NCI-H748 treated with DMSO at 0.1 percent for 48 hours (cell line): ENCODE measurements around the gene PTPRR.

Experiments
- DNase-seq: peaks from one replicate; lab custom pipeline; 2025; lab: John Stamatoyannopoulos, UW

The PTPRR gene

GRCh38 chr12:70910666-70911065, 9.9 kb downstream of the PTPRR start:
- no peak for DNase-seq

- DNase-seq = no peak
Measured at GRCh38 chr12:70908978-70909377, 11.6 kb downstream of the PTPRR start.

DNA sequence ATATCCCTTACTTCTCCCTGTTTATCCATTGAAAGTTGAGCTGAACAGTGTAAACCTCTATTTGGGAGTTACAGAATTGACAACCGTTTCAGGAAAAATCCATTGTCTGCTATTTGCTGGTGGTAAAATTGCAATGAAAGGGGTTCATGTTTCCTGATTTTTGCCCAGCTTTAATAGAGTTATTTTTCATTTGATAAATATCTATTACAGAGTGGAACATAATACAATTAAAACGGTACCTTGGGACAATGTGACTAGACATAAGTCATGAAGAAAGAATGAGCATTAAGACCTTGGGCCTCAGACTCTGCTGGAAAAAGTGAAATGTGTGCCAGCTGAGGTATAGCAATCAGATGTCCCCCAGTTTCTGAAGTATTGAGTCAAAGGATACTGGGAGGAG, 13.1 kb downstream of the PTPRR start:
- no peak for DNase-seq

DNA sequence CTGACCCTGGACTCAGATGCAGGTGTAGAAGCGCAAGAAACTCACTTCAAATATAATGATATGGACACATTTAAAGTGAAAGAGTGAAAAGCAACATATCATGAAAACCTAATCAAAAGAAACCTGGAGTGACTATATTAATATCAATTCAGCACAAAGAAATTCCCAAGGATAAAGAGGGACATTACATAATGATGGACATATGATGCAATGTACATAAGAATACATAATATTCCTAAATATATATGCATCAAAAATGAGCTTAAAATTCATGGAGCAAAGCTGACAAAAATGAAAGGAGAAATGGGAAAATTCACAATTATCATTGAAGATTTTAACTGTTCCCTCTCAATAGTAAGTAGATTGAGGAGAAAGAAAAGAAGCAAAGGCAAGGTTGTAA, 24.6 kb downstream of the PTPRR start:
- DNase-seq = no peak

GRCh38 chr12:70892593-70892992, 27.9 kb downstream of the PTPRR start:
- no peak for DNase-seq

DNA sequence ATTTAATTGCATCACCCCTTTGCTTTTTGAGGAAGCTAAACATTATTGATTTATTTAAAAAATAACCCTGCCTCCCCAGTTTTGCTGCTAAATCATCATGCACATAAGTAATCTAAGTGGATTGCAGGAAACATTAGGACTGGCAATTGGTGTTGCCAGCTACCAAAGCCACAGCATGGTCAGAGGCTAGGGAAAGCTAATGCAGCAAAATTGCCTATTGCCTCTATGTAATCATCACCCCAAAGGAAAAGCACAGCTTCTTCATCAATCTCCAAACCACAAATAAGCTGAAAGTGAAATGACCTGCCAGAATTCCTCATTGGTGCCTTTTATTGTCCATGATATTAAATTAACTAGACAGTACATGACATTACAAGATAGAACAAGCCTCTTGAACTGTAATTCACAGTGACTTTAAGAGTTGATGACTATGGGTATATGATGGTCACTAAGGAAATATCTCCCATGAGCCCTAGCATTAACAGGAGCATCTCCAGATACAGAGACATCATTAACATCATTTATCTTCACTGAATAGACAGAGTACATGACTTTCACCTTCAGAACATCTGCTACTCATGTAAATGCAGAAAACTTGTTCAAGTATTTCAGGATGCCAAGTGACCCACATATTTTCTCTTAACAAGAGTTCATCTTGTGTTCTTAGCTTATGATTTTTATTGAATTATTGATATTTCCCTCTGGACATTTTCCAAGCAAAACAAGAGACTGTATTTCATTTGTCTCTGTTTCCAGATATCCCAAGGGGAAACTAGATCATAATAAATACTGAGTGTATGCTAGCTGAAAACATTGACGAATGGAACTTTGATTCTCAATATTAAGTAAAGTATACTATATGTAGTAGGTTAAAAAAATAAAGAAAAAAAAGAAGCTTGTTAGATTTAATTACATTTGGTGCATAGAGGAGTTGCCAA, 29.4 kb downstream of the PTPRR start:
- no peak for DNase-seq

DNA sequence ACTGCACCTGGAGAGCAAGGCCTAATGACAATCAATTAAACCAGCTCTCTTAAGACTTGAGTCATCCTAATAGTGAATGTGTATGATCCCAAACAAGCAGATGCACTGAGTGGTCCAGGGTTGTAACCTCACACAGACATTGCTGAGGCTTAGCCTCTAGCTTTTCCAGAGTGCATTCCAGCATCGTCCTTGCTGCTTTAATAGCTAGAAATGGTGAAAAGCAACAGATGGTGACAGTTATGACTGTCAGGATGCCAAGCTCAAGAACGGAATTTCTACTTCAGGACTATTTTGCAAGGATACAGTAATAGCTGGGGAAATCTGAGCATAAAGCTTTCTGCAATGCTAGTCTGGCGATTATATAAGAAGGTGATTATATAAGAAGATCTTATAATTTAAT, 34.6 kb downstream of the PTPRR start:
- DNase-seq = no peak

DNA sequence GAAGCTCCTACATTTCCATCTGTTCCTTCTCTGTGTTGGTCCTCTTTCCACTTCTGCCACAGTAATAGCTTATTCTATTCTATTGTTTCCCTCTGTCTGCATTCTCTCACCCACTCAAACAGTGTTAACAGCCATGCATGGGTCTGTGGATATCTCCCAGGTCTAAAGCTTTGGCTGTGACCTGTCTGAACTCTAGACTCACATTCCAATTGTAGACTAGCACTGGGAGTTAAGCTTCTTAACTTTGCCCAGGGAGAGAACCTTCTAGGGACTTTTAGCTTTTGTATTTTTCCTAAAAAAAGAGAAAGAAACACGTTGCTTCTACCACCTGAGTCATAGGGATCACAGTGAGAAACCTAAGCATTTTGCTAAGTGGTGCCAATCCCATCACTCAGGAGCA, 36.7 kb downstream of the PTPRR start:
- no peak for DNase-seq

- DNase-seq = no peak
Measured at GRCh38 chr12:70880744-70881143, 39.8 kb downstream of the PTPRR start.

- no peak for DNase-seq
Measured at GRCh38 chr12:70876952-70877351, 43.6 kb downstream of the PTPRR start.

DNA sequence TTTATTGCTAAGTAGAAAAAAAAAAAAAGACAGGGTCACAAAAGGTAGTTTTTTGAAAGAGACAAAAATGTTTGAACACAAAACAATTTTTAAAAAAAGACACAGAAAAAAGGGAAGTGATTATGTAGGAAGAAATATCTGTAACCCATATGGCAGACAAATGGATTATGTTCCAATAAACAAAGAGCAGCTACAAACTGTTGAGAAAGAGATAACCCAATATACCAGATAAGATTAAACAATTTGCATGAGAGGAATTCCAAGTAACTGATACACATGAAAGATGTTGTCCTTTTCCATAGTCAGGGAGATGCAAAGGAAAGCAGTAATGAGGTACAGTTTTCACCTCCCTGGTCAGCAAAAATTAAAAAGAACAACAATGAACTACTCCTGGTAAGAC, 44.9 kb downstream of the PTPRR start:
- DNase-seq = no peak

GRCh38 chr12:70854881-70855568, 65.5 kb downstream of the PTPRR start:
- DNase-seq = no peak

- no peak for DNase-seq
Measured at GRCh38 chr12:70854138-70854537, 66.4 kb downstream of the PTPRR start.

GRCh38 chr12:70853326-70853725, 67.2 kb downstream of the PTPRR start:
- DNase-seq = no peak

GRCh38 chr12:70852416-70853150, 68.0 kb downstream of the PTPRR start:
- no peak for DNase-seq

DNA sequence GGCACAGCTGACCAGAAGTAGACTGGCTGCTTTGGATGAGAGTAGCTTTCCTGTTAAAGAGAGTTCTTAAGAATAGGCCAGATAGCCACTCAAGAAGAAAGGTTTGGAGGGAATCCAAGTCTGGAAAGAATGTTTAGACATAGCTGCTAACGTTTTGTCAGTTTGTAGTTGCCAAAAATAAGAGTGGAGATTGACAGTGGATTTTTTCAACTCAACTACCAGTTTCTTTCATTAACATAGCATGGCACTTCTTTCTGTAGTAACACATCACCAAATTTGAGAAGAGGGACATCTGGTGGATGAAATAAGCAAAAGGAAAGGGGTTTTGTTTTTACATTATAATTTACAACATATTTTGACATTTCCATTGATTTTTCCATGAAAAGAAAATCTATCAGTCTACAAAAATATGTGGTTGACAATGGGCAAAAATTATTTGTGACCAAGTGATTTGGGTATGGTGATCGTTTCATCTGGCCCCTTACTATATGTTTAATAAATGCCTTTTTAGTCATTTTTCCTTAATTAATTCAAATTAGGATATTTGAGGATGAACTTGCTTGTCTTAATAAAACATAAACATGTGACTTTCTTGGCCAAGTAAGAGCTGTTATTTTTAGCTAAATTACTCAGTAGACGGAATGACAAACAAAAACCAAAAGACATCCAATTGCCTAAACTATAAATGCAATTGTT, 71.1 kb downstream of the PTPRR start:
- no peak for DNase-seq

DNA sequence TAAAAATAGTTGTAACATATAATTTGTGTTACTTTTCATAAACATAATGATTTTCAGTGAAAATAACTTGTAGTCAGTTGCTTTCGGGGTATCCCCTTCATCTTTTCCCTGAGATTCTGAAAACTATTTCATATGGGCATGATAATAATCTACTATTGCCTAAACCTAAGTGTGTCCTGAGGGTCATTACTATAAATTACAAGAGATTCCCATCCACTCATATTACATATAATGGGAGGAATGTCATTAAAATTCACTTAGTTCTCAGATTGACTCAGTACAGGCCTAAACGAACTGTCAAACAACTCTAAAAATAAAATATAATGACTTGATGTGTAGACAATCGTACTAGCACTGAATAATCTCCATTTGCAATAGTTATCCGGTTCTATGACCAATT, 72.7 kb downstream of the PTPRR start:
- no peak for DNase-seq

DNA sequence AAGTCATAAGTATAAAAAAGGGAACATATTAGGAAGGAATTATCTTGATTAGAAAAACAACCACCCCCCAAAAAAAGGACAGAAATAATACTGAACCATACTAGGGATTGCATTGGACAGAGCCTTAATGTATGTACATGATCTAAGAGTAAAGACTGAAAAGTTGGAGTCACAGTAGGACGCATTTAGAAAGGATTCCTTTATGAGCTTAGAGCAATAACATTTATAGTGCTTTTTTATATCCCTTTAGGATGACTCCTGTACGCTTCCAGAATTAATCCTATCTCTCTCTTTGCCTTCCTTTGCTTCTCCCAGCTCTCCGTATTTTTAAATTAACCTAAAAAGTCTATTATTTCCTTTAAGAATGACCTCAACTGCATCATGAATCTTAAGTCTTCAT, 75.3 kb downstream of the PTPRR start:
- no peak for DNase-seq

- DNase-seq = no peak
Measured at GRCh38 chr12:70843363-70843762, 77.2 kb downstream of the PTPRR start.

DNA sequence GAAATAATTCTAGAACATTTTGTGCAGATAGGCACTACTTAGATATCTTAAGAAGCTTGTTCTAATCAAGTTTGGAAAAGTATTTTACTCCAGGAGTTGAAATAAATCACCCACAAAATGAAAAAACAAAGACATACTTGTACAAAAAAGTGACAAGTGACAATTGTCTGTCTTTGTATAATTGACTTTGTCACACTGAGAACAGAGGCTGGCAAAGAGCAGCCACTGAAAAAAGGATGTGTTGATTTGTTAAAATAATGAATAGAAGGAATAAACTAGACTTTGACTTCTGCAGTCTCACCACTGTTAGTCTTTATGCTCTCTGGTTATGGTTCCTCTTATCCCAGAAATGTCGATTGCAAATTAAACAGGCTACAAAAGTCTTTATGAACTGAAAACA, 77.6 kb downstream of the PTPRR start:
- no peak for DNase-seq

DNA sequence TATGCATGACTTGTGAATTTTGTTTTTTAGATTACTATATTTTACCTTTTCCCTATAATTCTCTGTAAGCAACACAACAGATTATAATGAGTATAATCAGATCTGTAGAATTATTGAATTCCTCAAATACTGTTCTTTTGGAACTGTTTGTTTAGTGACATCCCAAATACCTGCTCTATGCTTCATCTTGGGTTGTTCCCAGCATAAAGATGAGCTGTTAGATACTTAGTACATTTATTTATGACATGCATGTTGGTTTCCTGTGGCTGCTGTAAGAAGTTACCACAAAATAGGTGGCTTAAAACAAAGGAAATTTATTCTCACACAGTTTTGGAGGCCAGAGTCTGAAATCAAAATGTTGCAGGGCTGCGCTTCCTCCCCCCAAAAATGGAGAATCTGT, 78.4 kb downstream of the PTPRR start:
- DNase-seq = no peak
